Osteoblast (primary cell): ENCODE measurements around the gene KLHL6. TPM values are rescaled to one million over a fixed set of nuclear protein-coding genes. Genes with fewer than 3 reads are reported as not detected.

Experiments
- DNase-seq: peaks from one replicate; pipeline ENCODE4 v3.0.0; 2011; ENCODE audit warnings: low spot score, mixed read lengths; ENCODE audit not compliant: insufficient read length; ENCODE audit errors: missing footprints
- H2AFZ ChIP-seq: 2 replicates; pipeline ENCODE4 v1.6.0; 2011; ENCODE audit warnings: mild to moderate bottlenecking, low read length
- H3K27ac ChIP-seq: 2 replicates; pipeline ENCODE4 v1.5.1; 2011; ENCODE audit warnings: mild to moderate bottlenecking, low read depth, low read length, moderate library complexity
- H3K27me3 ChIP-seq: 2 replicates; pipeline ENCODE4 v1.6.0; 2012; ENCODE audit warnings: mild to moderate bottlenecking, control low read depth, inconsistent platforms, low read length, moderate library complexity; ENCODE audit not compliant: insufficient read depth
- H3K36me3 ChIP-seq: 2 replicates; pipeline ENCODE4 v1.5.1; 2011; ENCODE audit warnings: mild to moderate bottlenecking, low read length, control low read depth, moderate library complexity; ENCODE audit not compliant: insufficient read depth
- H3K4me1 ChIP-seq: 2 replicates; pipeline ENCODE4 v1.5.1; 2011; ENCODE audit warnings: mild to moderate bottlenecking, low read length, control low read depth, moderate library complexity; ENCODE audit not compliant: insufficient read depth
- H3K4me2 ChIP-seq: 2 replicates; pipeline ENCODE4 v1.6.0; 2011; ENCODE audit warnings: mild to moderate bottlenecking, low read length; ENCODE audit not compliant: insufficient read depth
- H3K4me3 ChIP-seq: fragments of 200-600 bp; sonication (generic); 3 replicates; pipeline ENCODE4 v1.5.1; 2012; ENCODE audit warnings: mild to moderate bottlenecking, low read length, inconsistent platforms; ENCODE audit not compliant: insufficient read depth
- H3K79me2 ChIP-seq: 2 replicates; pipeline ENCODE4 v1.6.0; 2012; ENCODE audit warnings: mild to moderate bottlenecking, low read length, control low read depth, inconsistent platforms; ENCODE audit not compliant: insufficient read depth
- H3K9me3 ChIP-seq: 2 replicates; pipeline ENCODE4 v1.5.1; 2011; ENCODE audit warnings: low read depth, low read length, control low read depth
- H4K20me1 ChIP-seq: 2 replicates; pipeline ENCODE4 v1.6.0; 2012; ENCODE audit warnings: mild to moderate bottlenecking, low read length, control low read depth; ENCODE audit not compliant: insufficient read depth
- total RNA-seq: library from RNA; depleted of rRNA; stranded (reverse); fragments of >200 nt; gene quantifications from 2 replicates; pipeline ENCODE4 v1.2.3, GENCODE V29; 2012
- TF ChIP-seq, protein P1 (sequence below): IDR thresholded peaks from 2 replicates; pipeline ENCODE4 v1.5.1; 2011; ENCODE audit warnings: mild to moderate bottlenecking, low read depth, low read length, moderate library complexity; ENCODE audit errors: extremely low read depth

KLHL6 gene
- total RNA-seq, 1 donor: under 0.01 TPM

- H3K4me3 ChIP-seq: no peak overlapping the region
- H3K27ac ChIP-seq: no peak overlapping the region
- no peaks in the 10 kb centered on the region for H3K27me3 ChIP-seq
- no peak overlapping the region for H3K4me2 ChIP-seq
- TF ChIP-seq, protein P1, sequence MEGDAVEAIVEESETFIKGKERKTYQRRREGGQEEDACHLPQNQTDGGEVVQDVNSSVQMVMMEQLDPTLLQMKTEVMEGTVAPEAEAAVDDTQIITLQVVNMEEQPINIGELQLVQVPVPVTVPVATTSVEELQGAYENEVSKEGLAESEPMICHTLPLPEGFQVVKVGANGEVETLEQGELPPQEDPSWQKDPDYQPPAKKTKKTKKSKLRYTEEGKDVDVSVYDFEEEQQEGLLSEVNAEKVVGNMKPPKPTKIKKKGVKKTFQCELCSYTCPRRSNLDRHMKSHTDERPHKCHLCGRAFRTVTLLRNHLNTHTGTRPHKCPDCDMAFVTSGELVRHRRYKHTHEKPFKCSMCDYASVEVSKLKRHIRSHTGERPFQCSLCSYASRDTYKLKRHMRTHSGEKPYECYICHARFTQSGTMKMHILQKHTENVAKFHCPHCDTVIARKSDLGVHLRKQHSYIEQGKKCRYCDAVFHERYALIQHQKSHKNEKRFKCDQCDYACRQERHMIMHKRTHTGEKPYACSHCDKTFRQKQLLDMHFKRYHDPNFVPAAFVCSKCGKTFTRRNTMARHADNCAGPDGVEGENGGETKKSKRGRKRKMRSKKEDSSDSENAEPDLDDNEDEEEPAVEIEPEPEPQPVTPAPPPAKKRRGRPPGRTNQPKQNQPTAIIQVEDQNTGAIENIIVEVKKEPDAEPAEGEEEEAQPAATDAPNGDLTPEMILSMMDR: no peak
- H4K20me1 ChIP-seq: no peaks in the 10 kb centered on the region
- H3K9me3 ChIP-seq: no peaks in the 10 kb centered on the region
- H2AFZ ChIP-seq: no peak overlapping the region
- H3K36me3 ChIP-seq: no peaks in the 10 kb centered on the region
- no peak for DNase-seq
- no peaks in the 10 kb centered on the region for H3K4me1 ChIP-seq
- no peaks in the 10 kb centered on the region for H3K79me2 ChIP-seq
Observed at GRCh38 chr3:183558495-183558894, 3.0 kb upstream of the KLHL6 start.

- TF ChIP-seq, protein P1: no peak
- Histone ChIP-seq H3K27me3 (peaks cover 3% of the 10 kb centered on the region), H3K4me2 (no peak overlapping the region), H3K27ac (no peak overlapping the region), H3K4me3 (no peak overlapping the region), H3K9me3 (no peaks in the 10 kb centered on the region), H3K36me3 (no peaks in the 10 kb centered on the region), H3K79me2 (no peaks in the 10 kb centered on the region), H2AFZ (no peak overlapping the region), H3K4me1 (no peaks in the 10 kb centered on the region), H4K20me1 (no peaks in the 10 kb centered on the region)
- no peak for DNase-seq
Observed at GRCh38 chr3:183556722-183557121, 1.2 kb upstream of the KLHL6 start.

DNA sequence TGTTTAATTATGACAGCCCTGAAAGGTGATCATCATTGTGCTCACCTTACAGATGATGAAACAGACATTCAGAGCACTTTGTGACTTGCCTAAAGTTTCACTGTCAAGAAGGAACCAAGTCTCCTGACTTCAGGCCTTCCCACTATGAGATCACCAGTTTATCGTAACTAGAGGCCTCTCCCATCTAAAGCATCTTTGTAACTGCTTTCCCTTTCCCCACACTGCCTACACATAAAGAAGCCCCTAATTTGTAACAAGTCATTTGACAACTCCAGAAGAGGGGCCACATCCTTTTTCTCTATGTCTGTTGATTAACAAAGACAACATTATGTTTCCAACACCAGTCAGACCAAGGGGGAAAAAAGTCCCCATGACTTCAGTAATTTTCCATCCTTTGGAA is 1.1 kb downstream of the KLHL6 start:
- Histone ChIP-seq H3K27me3 (peaks cover 3% of the 10 kb centered on the region), H2AFZ (no peak overlapping the region), H3K36me3 (no peaks in the 10 kb centered on the region), H3K4me2 (no peak overlapping the region), H3K4me3 (no peak overlapping the region), H3K27ac (no peak overlapping the region), H3K79me2 (no peaks in the 10 kb centered on the region), H3K9me3 (no peaks in the 10 kb centered on the region), H3K4me1 (no peaks in the 10 kb centered on the region), H4K20me1 (no peaks in the 10 kb centered on the region)
- TF ChIP-seq, protein P1: no peak
- no peak for DNase-seq

- Histone ChIP-seq H4K20me1 (no peaks in the 10 kb centered on the region), H3K9me3 (no peaks in the 10 kb centered on the region), H3K4me3 (no peak overlapping the region), H3K79me2 (no peaks in the 10 kb centered on the region), H2AFZ (no peak overlapping the region), H3K27ac (no peak overlapping the region), H3K36me3 (no peaks in the 10 kb centered on the region), H3K4me2 (no peak overlapping the region), H3K27me3 (peaks cover 3% of the 10 kb centered on the region), H3K4me1 (peaks cover 2% of the 10 kb centered on the region)
- no peak for DNase-seq
- TF ChIP-seq, protein P1: no peak
Observed at GRCh38 chr3:183553334-183554026, 2.0 kb downstream of the KLHL6 start.
